Fibroblast of mammary gland (primary cell): Measurements from ENCODE around the gene YARS1.
A peak's percentile ranks its signal among the peaks of the same experiment; 100 is the strongest.
"Not testable (repeated sequence)": the region's sequence is repeated elsewhere in the genome, so short reads cannot be mapped to it uniquely, and the experiment has no call there.

Experiments used
- DNase-seq: peaks from one replicate; pipeline ENCODE4 v3.0.0-alpha.2; 2010; ENCODE audit warnings: low read depth
- H3K4me3 ChIP-seq: 2 replicates; pipeline ENCODE4 v1.5.1; 2011; ENCODE audit warnings: low read depth, mild to moderate bottlenecking, low read length, moderate library complexity; ENCODE audit not compliant: control insufficient read depth
- CTCF ChIP-seq: conservative IDR thresholded peaks from 2 replicates; pipeline ENCODE4 v1.5.1; 2011; ENCODE audit warnings: low read depth, low read length, inconsistent platforms; ENCODE audit not compliant: control insufficient read depth, insufficient read depth

YARS1 gene

GRCh38 chr1:32791881-32792280 lies 25.3 kb downstream of the YARS1 start:
- TF ChIP-seq CTCF = no peak
- peak; percentile 72 for DNase-seq
- no peak overlapping the region for H3K4me3 ChIP-seq

DNA sequence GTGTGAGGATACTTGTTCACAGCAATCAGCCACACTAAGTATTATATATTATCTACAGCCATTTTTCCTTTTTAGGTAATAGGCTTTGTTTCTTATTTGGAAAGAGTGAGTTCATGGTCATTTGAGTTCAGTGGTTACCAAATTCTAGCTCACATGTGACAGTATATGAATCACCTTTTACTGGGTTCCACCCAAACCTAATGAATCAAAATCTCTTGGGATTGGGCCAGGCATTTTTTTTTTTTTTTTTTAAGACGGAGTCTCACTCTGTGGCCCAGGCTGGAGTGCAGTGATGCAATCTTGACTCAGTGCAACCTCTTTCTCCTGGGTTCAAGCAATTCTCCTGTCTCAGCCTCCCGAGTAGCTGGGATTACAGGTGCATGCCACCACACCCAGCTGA lies 27.8 kb downstream of the YARS1 start:
- not testable (repeated sequence) for H3K4me3 ChIP-seq
- peak; percentile 95 for DNase-seq

GRCh38 chr1:32786856-32787255 lies 30.3 kb downstream of the YARS1 start:
- DNase-seq = peak; percentile 61
- TF ChIP-seq CTCF = peak; percentile 42
- no peak overlapping the region for H3K4me3 ChIP-seq

DNA sequence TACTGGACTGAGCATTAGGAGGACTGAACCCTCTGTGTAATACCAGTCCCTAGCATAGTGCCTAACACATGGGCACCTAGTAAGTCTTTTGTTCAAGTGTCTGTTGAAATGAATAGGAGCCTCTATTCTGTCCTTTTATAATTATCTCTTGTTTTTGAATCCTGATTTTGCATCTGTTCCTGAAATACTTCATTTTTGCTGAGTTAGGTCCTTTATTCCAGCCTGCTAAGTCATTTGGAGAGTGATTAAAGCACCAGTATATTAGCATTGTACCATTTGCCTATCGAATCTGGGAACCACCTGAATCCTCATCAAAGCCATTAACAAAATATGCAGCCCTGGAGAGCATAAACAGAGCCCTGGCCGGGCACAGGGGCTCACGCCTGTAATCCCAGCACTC lies 32.3 kb downstream of the YARS1 start:
- DNase-seq = no peak
- no peak for TF ChIP-seq CTCF
- H3K4me3 ChIP-seq = no peak overlapping the region

- TF ChIP-seq CTCF = no peak
- DNase-seq = no peak
Measured at GRCh38 chr1:32783851-32784250, 33.3 kb downstream of the YARS1 start.

GRCh38 chr1:32782086-32782485 lies 35.1 kb downstream of the YARS1 start:
- no peak overlapping the region for H3K4me3 ChIP-seq
- DNase-seq = peak; percentile 37
- TF ChIP-seq CTCF = no peak

More at GRCh38 chr1:32783851-32784250, 33.3 kb downstream of the YARS1 start:
- no peak overlapping the region for H3K4me3 ChIP-seq

DNA sequence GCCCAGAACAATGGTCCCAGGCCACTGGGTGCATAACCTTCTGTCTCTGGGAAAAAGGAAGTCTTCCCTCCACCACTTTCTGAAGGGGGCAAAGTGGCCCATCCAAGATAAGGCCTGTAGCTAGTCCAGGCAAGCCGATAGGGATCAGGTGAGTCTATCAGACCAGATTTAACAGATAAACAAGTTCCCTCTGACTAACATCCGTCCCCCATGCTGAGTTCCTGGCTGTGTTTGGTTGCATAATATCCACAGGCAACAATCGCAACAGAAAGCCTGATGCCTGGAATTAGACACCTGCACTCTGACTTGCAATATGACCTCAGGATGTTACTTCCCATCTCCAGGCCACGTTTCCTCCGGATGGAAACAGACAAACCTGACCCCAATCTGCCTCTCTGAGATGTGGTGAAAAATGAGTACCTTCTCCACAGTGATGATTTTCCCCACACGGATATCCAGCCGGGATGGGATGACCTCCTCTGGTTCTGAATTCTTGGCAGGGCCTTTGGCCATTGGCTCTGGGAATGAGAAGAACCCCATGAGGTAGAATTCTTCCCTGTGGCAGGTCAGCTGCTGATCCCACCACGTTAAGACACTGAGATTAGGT lies 36.4 kb downstream of the YARS1 start:
- no peak overlapping the region for H3K4me3 ChIP-seq
- no peak for TF ChIP-seq CTCF
- peak; percentile 39 for DNase-seq

DNA sequence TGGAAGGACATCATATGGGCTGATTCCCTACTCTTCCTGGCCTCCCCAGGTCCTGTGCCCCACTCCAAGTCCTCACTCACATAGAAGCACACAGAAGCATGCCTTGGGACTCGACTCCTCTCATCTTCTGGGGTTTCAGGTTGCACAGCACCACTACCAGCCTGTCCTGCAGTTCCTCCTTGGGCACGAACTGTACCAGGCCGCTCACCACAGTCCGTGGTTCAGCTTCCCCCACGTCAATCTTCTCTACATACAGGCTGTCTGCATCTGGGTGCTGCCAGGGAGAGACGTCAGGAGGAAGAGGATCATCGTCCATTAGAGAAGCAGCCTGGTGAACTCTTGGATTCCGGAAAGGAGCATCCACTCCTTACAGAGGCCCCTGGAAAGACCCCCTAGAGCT lies 37.2 kb downstream of the YARS1 start:
- no peak for TF ChIP-seq CTCF
- DNase-seq = no peak
- no peak overlapping the region for H3K4me3 ChIP-seq
